HepG2 (cell line): Measurements from ENCODE around the gene EFS. TPM values are rescaled to one million over a fixed set of nuclear protein-coding genes. Genes with fewer than 3 reads are reported as not detected.

Experiments
- ATAC-seq: fragments of 200-7000 bp; cut with Tn5 transposase; 3 replicates; pipeline ENCODE4 v1.9.1; 2020; ENCODE audit warnings: mild to moderate bottlenecking, moderate library complexity
- BruUV-seq: library from RNA; stranded (reverse); fragments of 400-500 nt; replicated peaks from 2 replicates; lab custom pipeline; 2021; lab: Mats Ljungman, UMichigan
- CTCF ChIA-PET: fragments of 300-600 bp; formaldehyde crosslinking; extraction: SDS; loops from one replicate; lab custom pipeline; 2021; ENCODE audit warnings: low total read pairs, inconsistent platforms, low intra/inter-chr PET ratio; lab: Yijun Ruan, JAX
- POLR2A ChIA-PET: fragments of 350-600 bp; sonication (Branson Sonifier 250); formaldehyde crosslinking; loops from one replicate; lab custom pipeline; 2020; ENCODE audit warnings: antibody characterized with exemption, inconsistent platforms; lab: Yijun Ruan, JAX
- DNase-seq: peaks from one replicate; pipeline ENCODE4 v3.0.0-alpha.2; 2015; ENCODE audit warnings: low spot score
- FAIRE-seq: peaks from 3 replicates; lab custom pipeline; 2011; peaks lifted over from hg19 to GRCh38; lab: Jason Lieb, UNC
- H2AFZ ChIP-seq: one replicate; pipeline ENCODE4 v1.6.1; 2011; ENCODE audit warnings: low read length, inconsistent platforms
- H3K27ac ChIP-seq: fragments of 300-600 bp; 3 replicates; pipeline ENCODE4 v1.8.0; 2011; ENCODE audit warnings: mixed run types, mild to moderate bottlenecking, mixed read lengths, low read length, inconsistent platforms; ENCODE audit not compliant: insufficient read depth; ENCODE audit errors: extremely low read length
- H3K27me3 ChIP-seq, 2 experiments: fragments of 200-600 bp in 1 of 2; 2 replicates in 1 of 2; 3 replicates in 1 of 2; pipeline versions ENCODE4 v1.6.0 to v1.8.0; 2011; ENCODE audit warnings: low read length in 2 of 2, mild to moderate bottlenecking in 2 of 2, moderate library complexity in 2 of 2, inconsistent platforms in 1 of 2; ENCODE audit not compliant: insufficient read depth in 2 of 2, control insufficient read depth in 1 of 2
- H3K36me3 ChIP-seq, 2 experiments: fragments of 200-600 bp in 1 of 2; replicated peaks in 1 of 2; 2 replicates in 1 of 2; 3 replicates in 1 of 2; pipeline versions ENCODE4 v1.5.1 to v1.8.0; 2011; ENCODE audit warnings: low read length in 2 of 2, inconsistent platforms in 1 of 2; ENCODE audit not compliant: insufficient read depth in 2 of 2, control insufficient read depth in 1 of 2
- H3K4me1 ChIP-seq: 2 replicates; pipeline ENCODE4 v1.5.1; 2012; ENCODE audit warnings: low read length, inconsistent platforms; ENCODE audit not compliant: insufficient read depth
- H3K4me2 ChIP-seq: 2 replicates; pipeline ENCODE4 v1.6.0; 2011; ENCODE audit warnings: low read depth, low read length, inconsistent platforms
- H3K4me3 ChIP-seq, 3 experiments: fragments of 200-600 bp in 1 of 3; sonication (generic), shearing (Covaris generic) in 1 of 3; replicated peaks in 1 of 3; 2 replicates each; pipeline ENCODE4 v1.5.1; 2011 to 2016; ENCODE audit warnings: low read length in 3 of 3, inconsistent platforms in 2 of 3, low read depth in 2 of 3, mild to moderate bottlenecking in 2 of 3, control low read depth in 1 of 3, mixed read lengths in 1 of 3; ENCODE audit not compliant: insufficient read depth in 1 of 3
- H3K79me2 ChIP-seq: one replicate; pipeline ENCODE4 v1.6.1; 2011; ENCODE audit warnings: low read length, inconsistent platforms; ENCODE audit not compliant: insufficient read depth
- H3K9ac ChIP-seq: 2 replicates; pipeline ENCODE4 v1.6.0; 2011; ENCODE audit warnings: mild to moderate bottlenecking, low read depth, low read length, inconsistent platforms; ENCODE audit not compliant: insufficient read depth
- H3K9me3 ChIP-seq: 2 replicates; pipeline ENCODE4 v1.5.1; 2012; ENCODE audit warnings: mild to moderate bottlenecking, low read length
- H4K20me1 ChIP-seq: 2 replicates; pipeline ENCODE4 v1.6.0; 2011; ENCODE audit warnings: inconsistent platforms, mild to moderate bottlenecking, low read length, moderate library complexity; ENCODE audit not compliant: insufficient read depth
- CBFB ChIP-seq: sonication (generic); formaldehyde crosslinking; IDR thresholded peaks from 2 replicates; pipeline ENCODE4 v1.4.0; 2020; ENCODE audit warnings: missing genetic modification reagents
- FOXO4 ChIP-seq: sonication (generic); formaldehyde crosslinking; conservative IDR thresholded peaks from 2 replicates; pipeline ENCODE4 v1.8.1; 2023; ENCODE audit warnings: missing genetic modification reagents
- KLF16 ChIP-seq, 2 experiments: sonication (generic) in 1 of 2; formaldehyde crosslinking in 1 of 2; IDR thresholded peaks; 2 replicates each; pipeline versions ENCODE4 v1.6.1 to v1.8.0; 2016 to 2023; ENCODE audit warnings: missing genetic modification reagents in 2 of 2, missing compliant biosample characterization in 1 of 2
- SMAD1 ChIP-seq: sonication (generic); formaldehyde crosslinking; IDR thresholded peaks from 2 replicates; pipeline ENCODE4 v1.4.0; 2020; ENCODE audit warnings: missing genetic modification reagents, low read depth, mild to moderate bottlenecking, borderline replicate concordance
- ZBTB7A ChIP-seq: sonication (generic); formaldehyde crosslinking; IDR thresholded peaks from 2 replicates; pipeline ENCODE4 v1.8.0; 2022; ENCODE audit warnings: mild to moderate bottlenecking, missing genetic modification reagents
- ZNF784 ChIP-seq: sonication (generic); formaldehyde crosslinking; IDR thresholded peaks from 2 replicates; pipeline ENCODE4 v1.5.1; 2020; ENCODE audit warnings: missing genetic modification reagents, mild to moderate bottlenecking, borderline replicate concordance
- WGBS: methylation state at CpG from one replicate; pipeline ENCODE4 v1.1.6; 2017; ENCODE audit warnings: low lambda C conversion rate; 5-methylcytosine and 5-hydroxymethylcytosine counted together
- in situ Hi-C: cut with HindIII; loops from 2 replicates; pipeline ENCODE4 v1.10.0; 2017; ENCODE audit warnings: low pct_unique_long_range_greater_than_20kb; ENCODE audit not compliant: extremely low pct_ligation_motif_present
- intact Hi-C: fragments of 100-400 bp; cut with micrococcal nuclease; formaldehyde crosslinking; loops from one replicate; pipeline ENCODE4 v1.10.0; 2022; ENCODE audit not compliant: unreplicated experiment
- polyA plus RNA-seq, 8 experiments: library from polyadenylated mRNA; depleted of rRNA in 3 of 8; stranded (reverse) in 7 of 8; unstranded in 1 of 8; fragments of >200 nt; fragmentation: Illumina TruSeq in 4 of 8; extraction: Trizol in 4 of 8; gene quantifications; 2 replicates each; pipeline versions ENCODE4 v1.2.1 to v1.2.3, GENCODE V29; 2011 to 2016; ENCODE audit warnings: low read depth in 4 of 8, missing spikeins in 1 of 8, mixed read lengths in 1 of 8; ENCODE audit not compliant: insufficient read depth in 1 of 8
- total RNA-seq, 5 experiments: library from RNA; depleted of rRNA; stranded (reverse); fragments of >200 nt; fragmentation: Illumina TruSeq; extraction: Trizol; gene quantifications; 2 replicates each; pipeline ENCODE4 v1.2.3, GENCODE V29; 2016; ENCODE audit warnings: low read depth in 1 of 5

The EFS gene
- total and polyA plus RNA-seq, 2 of the 13 experiments (the other 11 are each of a cell fraction or from before 2014, with no cell fraction given): not detected

- Histone ChIP-seq H2AFZ (no peak overlapping the region), H3K4me2 (no peak overlapping the region), H3K9ac (no peak overlapping the region)
- ATAC-seq: no peak
- FAIRE-seq: no peak
- 0% methylated on average over 1 of the region's 1 CpG for WGBS
- intact Hi-C loops (no loop called here), in situ Hi-C loops (no loop called here)
- TF ChIP-seq CBFB (CRISPR knock-in tag): no peak
- peak; percentile 93; the same call in 1 of the 2 replicates for TF ChIP-seq FOXO4
- 0 out of 2 replicates have a peak, but pooled peaks have one; percentile 20 for TF ChIP-seq SMAD1 (CRISPR knock-in tag)
- 0 out of 2 replicates have a peak, but pooled peaks have one; percentile 28 for TF ChIP-seq ZBTB7A (CRISPR knock-in tag)
- TF ChIP-seq KLF16 (CRISPR knock-in tag; IDR thresholded peaks at IDR 0.05): peak in 1 of 2 experiments; percentile 56; a peak in 1 of 4 replicates
- no peak for TF ChIP-seq ZNF784 (CRISPR knock-in tag)
- TF ChIP-seq, all 625 proteins: peak for 4
- H4K20me1 ChIP-seq: no peaks in the 10 kb centered on the region
- H3K4me3 ChIP-seq: no peak overlapping the region
- no peak overlapping the region for H3K27ac ChIP-seq
- ChIA-PET POLR2A (no interaction called here), CTCF (no interaction called here)
- H3K27me3 ChIP-seq: peaks cover 23 to 91% of the 10 kb centered on the region in 2 experiments
- no TSS peak for BruUV-seq
- no peaks in the 10 kb centered on the region for H3K4me1 ChIP-seq
- no peak for DNase-seq
- H3K79me2 ChIP-seq: no peaks in the 10 kb centered on the region
- H3K9me3 ChIP-seq: no peaks in the 10 kb centered on the region
- no peaks in the 10 kb centered on the region for H3K36me3 ChIP-seq
These were observed 6.9 kb upstream of the EFS start for GRCh38 chr14:23371865-23372264.
